Measurements from ENCODE around the gene NPR3.

The NPR3 gene

GRCh38 chr5:32710550-32711361, at the start of gene NPR3:
TSS of gene NPR3 (plus strand) at chr5:32711321. CDS start at chr5:32711777, 456 bp downstream.
- DNase-seq (ENCODE audit: low spot score), result no peak

GRCh38 chr5:32664523-32664922, 46.6 kb upstream of the NPR3 start:
- DNase-seq (ENCODE audit: low spot score), result no peak

GRCh38 chr5:32668552-32668951, 42.6 kb upstream of the NPR3 start:
- no peak for DNase-seq (ENCODE audit: low spot score)

GRCh38 chr5:32673272-32673671, 37.8 kb upstream of the NPR3 start:
- no peak for DNase-seq (ENCODE audit: low spot score)

GRCh38 chr5:32677023-32677422, 34.1 kb upstream of the NPR3 start:
- no peak for DNase-seq (ENCODE audit: low spot score)

- DNase-seq (ENCODE audit: low spot score), result no peak
Measured at GRCh38 chr5:32678472-32678871, 32.6 kb upstream of the NPR3 start.

- DNase-seq (ENCODE audit: low spot score), result no peak
Measured at GRCh38 chr5:32679218-32679617, 31.9 kb upstream of the NPR3 start.

- no peak for DNase-seq (ENCODE audit: low spot score)
Measured at GRCh38 chr5:32680183-32680582, 30.9 kb upstream of the NPR3 start.

GRCh38 chr5:32683125-32683524, 28.0 kb upstream of the NPR3 start:
- DNase-seq (ENCODE audit: low spot score), result no peak

GRCh38 chr5:32684260-32684659, 26.9 kb upstream of the NPR3 start:
- no peak for DNase-seq (ENCODE audit: low spot score)

GRCh38 chr5:32686799-32687498, 24.2 kb upstream of the NPR3 start:
- DNase-seq (ENCODE audit: low spot score), result no peak

GRCh38 chr5:32687499-32687831, 23.7 kb upstream of the NPR3 start:
- DNase-seq (ENCODE audit: low spot score), result no peak

GRCh38 chr5:32690153-32690552, 21.0 kb upstream of the NPR3 start:
- no peak for DNase-seq (ENCODE audit: low spot score)

- DNase-seq (ENCODE audit: low spot score), result no peak
Measured at GRCh38 chr5:32690666-32691065, 20.5 kb upstream of the NPR3 start.

GRCh38 chr5:32692036-32692746, 18.9 kb upstream of the NPR3 start:
- peak; percentile 53 for DNase-seq (ENCODE audit: low spot score)

- no peak for DNase-seq (ENCODE audit: low spot score)
Measured at GRCh38 chr5:32703957-32704356, 7.2 kb upstream of the NPR3 start.

- DNase-seq (ENCODE audit: low spot score), result peak; percentile 30
Measured at GRCh38 chr5:32707418-32707997, 3.6 kb upstream of the NPR3 start.

GRCh38 chr5:32708949-32709348, 2.2 kb upstream of the NPR3 start:
- DNase-seq (ENCODE audit: low spot score), result no peak

- DNase-seq (ENCODE audit: low spot score), result peak; percentile 72
Measured at GRCh38 chr5:32709750-32710549, 1.2 kb upstream of the NPR3 start.

GRCh38 chr5:32711362-32711680, 200 bp downstream of the NPR3 start:
- DNase-seq (ENCODE audit: low spot score), result no peak

- peak; percentile 48 for DNase-seq (ENCODE audit: low spot score)
Measured at GRCh38 chr5:32711681-32712480, 760 bp downstream of the NPR3 start.

Data from AG08395 (cell line).